HG02588 (cell line): Measurements from ENCODE around the gene CDK15.
A peak's percentile ranks its signal among the peaks of the same experiment; 100 is the strongest.

Experiments used
- ATAC-seq: cut with Tn5 transposase; IDR thresholded peaks from one replicate; pipeline ENCODE4 v1.9.1; 2021; ENCODE audit warnings: mild to moderate bottlenecking, moderate library complexity; ENCODE audit not compliant: unreplicated experiment

CDK15 gene

DNA sequence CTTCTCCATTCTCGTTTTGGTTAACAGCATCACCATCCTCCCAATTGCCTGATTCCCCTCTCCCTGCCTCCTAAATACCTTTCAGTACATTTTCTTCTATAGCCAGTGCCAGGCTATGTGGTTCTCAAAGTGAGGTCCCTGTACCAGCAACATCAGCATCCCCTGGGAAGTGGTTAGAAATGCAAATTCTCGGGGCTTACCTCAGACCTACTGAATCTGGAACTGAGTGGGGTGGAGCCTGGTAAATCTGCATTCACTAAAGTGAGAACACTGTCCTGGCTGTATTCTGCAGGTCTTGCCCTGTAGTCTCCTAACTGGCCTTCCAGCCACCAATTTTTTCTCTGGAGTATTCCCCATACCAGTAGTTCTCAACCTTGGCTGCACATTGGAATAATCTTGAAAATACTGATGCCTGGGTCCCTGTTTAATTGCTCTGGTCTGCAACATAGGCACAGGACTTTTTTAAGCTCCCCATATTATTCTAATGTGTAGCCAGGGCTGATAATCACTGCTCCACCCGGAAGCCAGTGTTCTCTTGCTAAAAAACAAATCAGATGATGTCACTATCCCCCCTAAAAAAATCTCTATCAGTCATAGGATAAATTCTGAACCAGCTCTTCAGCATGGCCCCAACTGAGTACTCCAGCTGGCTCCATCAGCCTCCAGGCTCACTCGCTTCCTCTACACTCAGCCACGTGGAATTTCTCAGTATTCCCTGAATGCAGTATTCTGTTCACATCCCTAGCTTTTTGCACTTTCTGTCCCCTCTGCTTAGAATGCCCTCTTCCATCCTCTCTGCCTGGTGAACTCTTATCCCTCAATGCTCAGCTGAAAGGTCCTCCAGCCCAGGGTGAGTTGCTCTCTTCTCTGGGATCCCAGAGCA is 98.4 kb downstream of the CDK15 start:
- ATAC-seq: peak; percentile 98

DNA sequence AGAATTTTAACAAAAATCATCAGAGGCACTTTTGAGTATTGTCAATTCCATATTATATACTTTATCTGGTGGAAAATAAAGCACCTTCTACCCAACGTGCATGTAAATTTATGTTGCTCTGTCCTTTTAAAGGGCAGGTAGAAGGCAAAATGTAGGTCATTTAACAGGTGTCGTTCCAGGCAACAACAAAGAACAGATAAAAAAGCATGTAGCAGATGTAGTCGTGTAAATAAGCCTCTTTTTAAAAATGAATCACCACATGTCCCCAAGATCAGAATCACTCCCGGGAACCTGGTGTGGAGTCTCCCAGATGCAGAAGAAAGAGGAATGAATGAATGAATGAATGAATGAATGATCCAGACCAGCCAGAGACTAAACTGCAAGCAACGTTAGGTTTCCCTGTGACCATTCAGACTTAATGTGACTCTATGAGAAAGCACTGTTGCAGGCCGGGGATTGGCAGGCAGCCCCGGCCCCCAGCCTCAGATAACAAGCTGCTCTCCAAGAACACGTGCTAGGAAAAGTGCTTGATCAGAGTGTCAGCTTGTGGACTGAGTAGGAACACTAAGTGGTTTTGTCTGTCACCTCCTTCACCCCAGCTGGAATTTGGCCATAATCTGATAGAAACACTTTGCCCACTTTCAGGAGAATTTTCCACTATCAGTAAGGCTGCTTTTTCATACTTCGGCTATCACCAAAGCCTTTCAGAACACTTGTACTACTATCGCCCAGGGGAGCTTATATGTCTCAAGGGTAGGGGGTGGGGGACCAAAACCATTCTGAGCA is 100.6 kb downstream of the CDK15 start:
- no peak for ATAC-seq

DNA sequence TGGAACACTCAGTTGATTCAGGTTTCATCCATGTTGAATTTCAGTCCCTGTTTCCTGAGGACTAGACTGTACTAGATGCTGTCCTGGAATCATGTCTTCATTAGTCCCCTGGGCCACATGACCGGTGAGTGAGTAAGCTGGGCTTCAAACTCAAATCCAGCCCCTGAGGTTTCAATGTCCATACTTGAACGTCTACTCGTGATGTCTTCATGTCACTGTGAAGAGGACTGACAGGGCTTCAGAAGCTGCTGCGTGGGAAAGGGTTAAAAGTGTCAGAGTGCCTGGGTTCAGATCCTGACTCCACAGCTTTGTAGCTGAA is 101.2 kb downstream of the CDK15 start:
- ATAC-seq: no peak

DNA sequence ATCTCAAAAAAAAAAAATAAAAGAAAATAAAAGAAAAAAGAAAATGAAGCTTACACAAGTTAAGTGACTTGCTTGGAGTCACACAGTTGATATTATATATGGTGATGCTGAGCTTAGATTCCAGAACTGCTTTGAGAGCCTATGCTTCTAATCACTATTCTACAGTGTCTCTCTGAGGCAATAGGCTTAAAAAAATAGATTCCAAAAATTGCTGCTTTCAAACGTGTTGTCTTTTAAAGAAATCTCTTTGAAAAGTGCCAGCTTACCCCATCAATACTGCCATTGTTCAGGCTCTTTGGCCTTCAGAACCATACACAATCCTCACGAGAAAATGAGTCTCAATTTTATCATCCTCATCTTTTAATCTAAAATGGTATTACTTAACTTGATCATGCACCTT is 102.6 kb downstream of the CDK15 start:
- no peak for ATAC-seq

DNA sequence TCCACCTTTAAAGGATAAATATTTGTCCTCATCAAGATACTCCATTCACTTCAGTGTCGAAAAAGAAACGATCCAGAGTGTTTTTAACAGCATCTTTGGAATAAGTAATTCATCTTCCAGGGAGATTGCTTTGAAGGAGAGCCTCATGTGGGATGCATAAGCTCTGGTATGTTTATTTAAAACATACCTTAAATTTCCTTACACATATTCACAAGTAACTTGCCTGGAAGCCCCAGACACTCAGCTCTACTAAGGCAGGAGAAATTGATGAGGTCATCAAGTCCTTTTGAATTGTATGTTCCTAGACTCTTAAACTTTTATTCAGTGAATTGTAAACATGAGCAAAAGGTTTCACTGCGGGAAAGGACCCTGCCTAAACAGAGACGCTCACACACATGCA is 103.0 kb downstream of the CDK15 start:
- ATAC-seq: no peak

DNA sequence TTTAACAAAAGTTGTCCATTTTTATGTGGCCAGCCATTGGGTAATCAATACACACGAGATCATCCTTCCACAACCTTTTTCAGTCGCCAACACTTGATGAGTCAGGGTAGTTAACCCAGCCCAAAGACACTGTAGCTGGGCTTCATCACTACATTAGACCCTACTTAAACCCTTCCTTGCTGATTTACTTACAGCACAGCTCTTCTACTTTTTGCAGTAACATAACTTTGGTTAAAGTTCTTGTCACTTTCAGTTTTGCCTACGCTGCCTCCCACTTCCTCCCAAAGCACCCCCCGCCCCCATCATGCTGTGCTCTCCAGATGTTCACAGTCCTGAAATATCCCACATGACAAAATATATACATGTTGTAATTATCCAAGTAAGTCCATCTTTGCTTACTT is 103.6 kb downstream of the CDK15 start:
- ATAC-seq: peak; percentile 71

DNA sequence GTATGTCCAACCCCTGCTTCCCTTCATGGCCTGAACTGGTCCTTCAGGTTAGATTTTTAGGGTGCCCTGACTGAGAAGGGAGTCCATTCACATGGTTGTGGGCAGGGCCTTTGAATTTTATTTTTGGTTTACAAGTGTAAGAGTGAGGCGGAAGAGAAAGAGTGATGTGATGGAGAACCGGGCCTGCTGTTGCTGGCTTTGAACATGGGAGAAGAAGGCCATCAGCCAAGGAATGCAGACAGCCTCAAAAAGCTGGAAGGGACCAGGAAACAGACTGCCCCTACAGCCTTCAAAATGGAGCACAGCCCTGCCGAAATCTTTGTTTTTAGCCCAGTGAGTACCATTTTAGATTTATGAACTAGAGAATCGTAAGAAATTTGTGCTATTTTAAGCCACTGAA is 105.0 kb downstream of the CDK15 start:
- ATAC-seq: no peak

DNA sequence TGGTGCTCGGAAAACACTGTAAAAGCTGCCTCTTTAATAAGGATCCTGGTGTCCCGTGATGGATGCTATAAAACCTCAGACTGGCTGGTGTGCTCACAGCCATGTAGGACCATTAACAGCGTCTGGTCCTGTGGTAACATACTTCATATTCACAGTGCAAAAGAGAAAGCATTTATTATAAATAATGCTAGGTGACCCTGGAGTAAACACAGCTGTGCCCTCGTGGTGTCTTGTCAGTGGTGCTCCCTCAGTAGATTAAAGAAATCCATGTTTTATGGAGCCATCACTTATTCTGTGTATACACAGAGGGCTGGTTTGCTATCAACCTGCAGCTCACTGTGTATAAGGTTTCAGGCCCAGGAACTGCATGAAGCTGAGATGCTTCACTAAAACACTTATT is 106.9 kb downstream of the CDK15 start:
- ATAC-seq: no peak

DNA sequence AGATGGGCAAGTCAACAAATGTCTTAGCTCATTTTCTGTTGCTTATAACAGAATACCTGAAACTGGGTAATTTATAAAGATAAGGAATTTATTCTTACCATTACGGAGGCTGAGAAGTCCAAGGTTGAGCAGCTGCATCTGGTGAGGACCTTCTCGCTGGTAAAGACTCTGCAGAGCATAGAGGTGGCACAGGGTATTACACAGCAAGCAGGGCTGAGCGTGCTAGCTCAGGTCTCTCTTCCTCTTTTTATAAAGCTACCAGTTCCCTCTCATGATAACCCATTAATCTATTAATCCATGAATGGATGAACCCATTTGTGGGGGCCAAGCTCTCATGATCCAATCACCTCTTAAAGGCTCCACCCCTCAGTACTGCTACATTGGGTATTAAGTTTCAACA is 109.1 kb downstream of the CDK15 start:
- no peak for ATAC-seq

DNA sequence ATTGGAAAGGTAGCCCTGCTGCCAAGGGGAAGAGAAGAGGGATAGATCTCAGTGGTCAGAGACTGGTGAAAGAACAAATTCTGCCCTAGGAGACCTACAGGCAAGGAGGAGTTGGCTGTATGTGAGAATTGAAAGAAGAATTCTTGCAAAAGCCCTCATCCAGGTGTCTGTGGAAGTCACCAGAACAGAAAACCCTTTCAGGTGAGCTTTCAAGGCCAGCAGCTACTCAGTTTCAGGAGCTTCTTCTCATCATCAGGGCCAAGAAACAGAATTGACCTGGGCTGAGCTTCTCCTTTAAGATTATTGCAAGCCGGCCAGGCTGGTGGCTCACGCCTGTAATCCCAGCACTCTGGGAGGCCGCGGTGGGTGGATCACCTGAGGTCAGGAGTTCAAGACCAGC is 110.2 kb downstream of the CDK15 start:
- no peak for ATAC-seq

DNA sequence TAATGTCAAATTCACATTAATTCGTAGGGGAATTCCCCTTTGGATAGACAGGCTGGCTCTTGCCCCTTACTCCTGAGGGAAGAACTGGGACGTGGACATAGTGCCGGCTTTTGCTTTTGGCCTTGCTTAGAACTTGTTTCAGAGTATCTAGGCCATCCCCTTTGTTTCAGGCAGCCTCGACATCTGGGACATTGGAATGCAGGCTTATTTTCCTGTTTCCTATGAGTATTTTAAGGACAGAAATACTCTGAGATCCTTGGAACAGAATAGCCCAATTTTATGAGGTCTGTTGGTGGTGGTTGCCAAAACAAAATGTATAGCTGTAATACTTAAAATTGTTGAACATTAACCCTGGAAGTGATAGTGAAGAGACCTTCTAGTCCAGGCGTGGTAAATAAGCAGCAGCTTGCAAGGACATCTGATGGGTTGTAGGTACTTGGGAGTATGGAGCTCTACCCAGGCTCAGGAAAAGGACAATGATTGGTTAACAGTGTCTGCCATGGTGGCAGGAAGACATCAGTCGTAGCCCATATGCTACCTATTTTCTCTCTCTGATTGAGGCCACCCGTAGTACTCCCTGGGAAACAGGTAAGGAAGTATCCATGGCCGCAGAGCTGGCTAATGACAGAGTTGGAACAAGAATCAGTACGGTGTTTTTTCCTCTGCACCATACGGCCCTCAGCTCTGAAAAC is 112.4 kb downstream of the CDK15 start:
- ATAC-seq: no peak

DNA sequence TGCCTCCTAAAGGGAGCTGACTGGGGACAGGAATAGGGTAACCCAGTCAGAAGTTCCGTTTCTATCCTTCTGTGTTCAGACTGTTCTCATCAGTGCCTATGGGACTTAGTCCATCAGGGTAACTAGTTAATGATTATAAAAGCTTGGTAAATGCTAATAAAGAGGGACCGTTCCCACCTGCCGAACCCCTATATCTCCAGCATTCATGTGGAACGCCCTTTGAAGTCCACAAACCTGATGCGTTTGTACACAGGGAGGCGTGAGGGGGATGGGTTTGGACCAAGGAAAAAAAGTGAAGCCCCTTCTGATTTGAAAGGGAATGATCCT is 112.9 kb downstream of the CDK15 start:
- no peak for ATAC-seq

DNA sequence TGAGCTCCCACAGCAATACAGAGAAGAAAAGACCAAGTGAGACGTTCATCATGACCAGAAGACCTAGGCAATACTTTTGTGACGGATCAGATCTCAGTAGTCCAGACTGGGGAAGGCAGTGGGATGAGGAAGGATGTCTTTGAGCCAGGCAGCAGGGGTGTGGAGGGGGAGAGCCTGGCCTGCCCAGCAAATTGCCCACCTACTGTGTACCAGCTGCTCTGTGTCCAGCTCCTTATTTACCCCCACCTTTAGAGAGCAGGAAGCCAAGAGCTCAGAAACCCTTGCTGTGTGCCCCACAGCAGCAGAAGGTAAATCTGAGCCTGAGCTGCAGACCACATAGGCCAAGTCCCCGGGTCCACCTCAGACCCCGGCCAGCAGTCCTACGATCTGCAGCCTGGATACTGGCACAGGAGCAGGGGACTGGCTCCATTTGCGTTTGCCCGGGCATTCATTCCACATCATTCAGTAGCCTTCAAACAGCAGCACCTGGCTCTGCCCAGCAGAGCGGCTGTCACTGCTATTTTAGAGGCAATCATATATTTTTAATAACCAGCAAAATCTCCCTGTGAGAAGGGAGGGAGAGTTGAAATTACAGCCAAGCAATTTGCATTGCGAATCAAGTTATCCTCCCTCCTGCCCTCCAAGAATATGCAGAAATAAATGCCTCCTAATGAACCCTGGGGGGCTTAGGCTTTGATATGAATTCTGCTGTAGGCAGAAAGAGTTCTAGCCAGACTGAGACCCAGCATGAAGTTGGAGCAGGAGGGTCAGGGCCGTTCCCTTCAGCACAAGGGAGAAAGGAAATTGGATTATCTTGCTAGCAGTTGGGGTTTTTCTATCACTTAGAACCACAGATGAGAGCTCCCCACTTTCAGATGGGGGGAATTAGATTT is 117.3 kb downstream of the CDK15 start:
- no peak for ATAC-seq

DNA sequence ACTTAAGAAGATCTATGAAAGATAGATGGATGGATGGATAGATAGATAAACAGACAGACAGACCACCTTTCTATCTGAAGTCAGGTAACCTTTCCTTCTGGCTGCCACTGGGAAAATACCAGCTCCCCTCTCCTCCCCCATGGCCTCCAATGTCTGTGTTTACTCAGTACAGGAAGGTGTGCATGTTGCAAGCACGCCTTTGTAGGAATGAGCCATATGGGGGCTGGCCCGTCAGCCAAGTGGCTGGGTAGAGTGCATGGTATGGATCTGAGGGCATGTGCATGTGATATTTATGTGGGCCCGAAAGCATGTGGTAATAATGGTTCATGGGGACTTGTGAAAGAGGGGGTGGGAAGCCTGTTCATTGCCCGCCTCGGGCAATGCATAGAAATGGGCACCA is 118.1 kb downstream of the CDK15 start:
- ATAC-seq: no peak

DNA sequence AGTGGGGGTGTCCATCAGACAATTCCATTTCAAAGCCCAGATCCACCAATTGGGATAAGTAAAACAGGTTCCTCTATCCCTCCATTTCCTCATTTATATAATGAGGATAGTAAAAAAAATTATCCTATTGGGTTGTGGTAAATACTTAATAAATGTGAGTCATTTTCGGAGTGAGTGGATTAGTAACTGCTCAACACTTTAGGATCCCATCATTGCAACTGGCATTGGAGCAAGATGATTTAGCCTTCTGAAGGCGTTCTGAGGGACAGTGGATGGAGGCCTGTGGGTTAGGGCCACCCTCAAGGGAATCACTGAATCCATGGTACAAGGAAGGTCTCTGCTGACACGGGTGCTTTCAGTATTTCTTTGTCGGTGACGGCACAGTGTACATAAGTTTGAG is 118.7 kb downstream of the CDK15 start:
- ATAC-seq: no peak

DNA sequence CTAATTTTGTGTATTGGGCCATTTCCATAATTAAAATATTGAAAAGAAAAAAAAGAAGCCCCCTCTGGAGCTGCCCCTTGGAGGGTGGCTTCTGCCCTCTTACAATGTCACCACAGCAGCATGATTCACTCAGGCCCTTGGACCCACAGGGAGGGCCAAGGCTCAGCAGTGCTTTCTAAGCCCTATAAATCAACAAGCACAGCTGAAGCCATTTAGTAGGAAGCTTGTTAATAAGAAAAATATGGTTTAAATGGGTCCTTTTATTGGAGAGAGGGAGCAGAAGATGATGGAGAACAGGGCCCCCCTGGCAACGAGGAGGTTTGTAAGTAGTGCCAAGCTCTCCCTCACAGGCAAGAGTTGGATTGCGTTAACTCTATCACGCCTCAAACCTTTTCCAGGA is 119.7 kb downstream of the CDK15 start:
- no peak for ATAC-seq

DNA sequence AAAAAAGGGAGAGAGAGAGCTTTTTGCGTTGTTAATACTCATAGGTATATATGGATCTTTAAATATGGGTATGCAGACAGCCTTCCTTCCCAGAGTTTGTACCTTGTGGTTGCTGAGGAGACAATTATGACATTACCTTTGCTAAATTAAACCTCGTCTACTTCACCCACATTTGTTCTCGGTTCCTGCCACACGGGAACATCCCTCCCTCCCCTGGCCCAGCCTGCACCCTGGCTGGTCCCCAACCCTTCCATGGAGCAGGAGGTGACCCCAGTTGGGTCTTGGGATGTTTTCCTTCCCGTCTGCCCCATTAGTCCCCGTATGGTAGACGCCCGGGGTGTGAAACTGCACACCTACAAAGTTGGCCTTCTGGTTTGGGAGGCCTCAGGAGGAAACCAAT is 122.0 kb downstream of the CDK15 start:
- ATAC-seq: no peak

DNA sequence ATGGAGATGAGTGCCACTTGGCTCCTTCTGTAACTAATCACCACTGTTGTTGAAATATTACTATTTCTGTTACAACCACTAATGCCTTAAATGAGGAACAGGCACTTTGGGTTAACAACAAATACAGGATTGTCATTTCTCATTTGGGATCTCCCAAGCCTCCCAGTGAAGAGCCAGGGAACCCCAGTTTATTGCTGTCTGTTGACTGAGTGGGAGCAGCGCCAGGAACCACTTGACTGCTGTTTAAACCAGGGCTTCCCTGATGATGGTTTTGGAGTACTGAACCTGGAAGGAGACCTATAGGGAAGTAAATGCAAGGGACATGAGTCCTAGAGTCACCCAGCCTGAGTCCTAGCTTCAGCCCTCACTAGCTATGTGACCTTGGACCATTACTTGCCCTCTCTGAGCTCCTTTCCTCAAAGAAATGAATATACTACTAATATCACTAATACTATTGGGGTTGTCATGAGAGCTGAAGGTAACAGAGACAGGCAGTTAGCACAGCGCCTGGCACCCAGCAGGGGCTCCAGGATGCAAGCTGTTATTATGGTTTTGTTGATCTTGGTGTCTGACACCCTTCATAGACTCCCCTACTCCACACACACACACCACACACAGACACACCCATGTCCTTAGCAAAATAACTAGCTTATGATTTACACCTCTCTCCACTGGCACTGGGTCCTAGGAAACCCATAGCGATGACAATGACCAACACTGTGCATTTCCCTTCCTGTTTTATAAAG is 123.1 kb downstream of the CDK15 start:
- no peak for ATAC-seq

DNA sequence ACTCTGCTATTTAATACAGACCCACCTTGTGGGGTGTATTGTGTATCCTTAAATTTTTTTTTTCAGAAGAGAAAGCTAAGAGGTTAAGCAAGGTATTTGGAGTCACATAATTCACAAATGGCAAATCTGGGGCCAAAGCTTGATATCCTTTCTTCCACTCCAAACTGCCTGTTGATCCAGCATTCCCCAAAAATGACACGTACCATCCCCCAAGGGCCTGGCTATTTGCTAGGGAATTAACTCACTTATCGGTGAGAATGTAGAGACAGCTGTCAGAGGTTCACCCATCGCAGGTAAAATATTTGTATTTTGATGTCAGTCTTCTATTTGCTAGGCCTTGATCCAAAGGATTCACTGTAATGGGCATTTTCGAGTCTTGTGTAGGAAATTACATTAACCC is 123.7 kb downstream of the CDK15 start:
- no peak for ATAC-seq

DNA sequence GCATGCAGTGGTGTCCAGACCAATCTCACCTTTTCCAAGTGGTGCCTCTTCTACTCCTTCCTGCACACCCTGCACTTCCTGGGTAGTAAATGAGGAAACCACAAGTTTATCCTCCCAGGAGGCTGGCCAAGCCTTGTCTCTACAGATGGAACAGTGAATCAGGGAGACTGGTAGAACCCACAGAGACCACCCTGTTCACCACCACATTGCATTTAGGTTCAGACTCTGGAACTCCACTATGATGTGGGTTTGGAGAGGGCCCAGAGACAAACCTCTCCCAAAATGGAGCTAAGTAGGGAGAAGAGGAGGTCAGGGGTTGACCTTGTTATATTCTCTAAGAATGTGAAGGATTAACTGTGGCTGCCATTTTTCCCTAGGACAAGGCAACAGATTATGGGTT is 124.5 kb downstream of the CDK15 start:
- no peak for ATAC-seq
